Neural cell (in vitro differentiated cells): Measurements from ENCODE around the gene C1QB. TPM values are rescaled to one million over a fixed set of nuclear protein-coding genes. Genes with fewer than 3 reads are reported as not detected.

ENCODE experiments used
- H2AFZ ChIP-seq: fragments of 200-600, 300-800 bp; sonication (generic), shearing (Covaris generic); 2 replicates; pipeline ENCODE4 v1.6.0; 2014; ENCODE audit warnings: low read depth, mild to moderate bottlenecking, antibody characterized with exemption, low read length, moderate library complexity
- H3F3A ChIP-seq: fragments of 200-600 bp; shearing (Covaris generic); 2 replicates; pipeline ENCODE4 v1.6.1; 2016; ENCODE audit warnings: mild to moderate bottlenecking, moderate library complexity, mixed read lengths, antibody characterized with exemption, low read length; ENCODE audit not compliant: insufficient read depth, poor library complexity, severe bottlenecking
- H3K27ac ChIP-seq: fragments of 200-600, 300-800 bp; sonication (generic), shearing (Covaris generic); 2 replicates; pipeline ENCODE4 v1.5.1; 2014; ENCODE audit warnings: mild to moderate bottlenecking, low read length, moderate library complexity
- H3K27me3 ChIP-seq: fragments of 300-800, 200-600 bp; sonication (generic), shearing (Covaris generic); 2 replicates; pipeline ENCODE4 v1.6.0; 2014; ENCODE audit warnings: mild to moderate bottlenecking, low read depth, low read length, moderate library complexity; ENCODE audit not compliant: insufficient read depth
- H3K36me3 ChIP-seq: fragments of 300-800, 200-600 bp; sonication (generic), shearing (Covaris generic); 2 replicates; pipeline ENCODE4 v1.5.1; 2014; ENCODE audit warnings: mild to moderate bottlenecking, antibody characterized with exemption, low read length, moderate library complexity; ENCODE audit not compliant: insufficient read depth
- H3K4me2 ChIP-seq: fragments of 300-800, 200-600 bp; sonication (generic), shearing (Covaris generic); 2 replicates; pipeline ENCODE4 v1.6.0; 2014; ENCODE audit warnings: mild to moderate bottlenecking, low read length
- H3K4me3 ChIP-seq: fragments of 300-800, 200-600 bp; sonication (generic), shearing (Covaris generic); 2 replicates; pipeline ENCODE4 v1.5.1; 2014; ENCODE audit warnings: mild to moderate bottlenecking, low read length, moderate library complexity
- H3K79me2 ChIP-seq: fragments of 200-600 bp; shearing (Covaris generic); replicated peaks from 2 replicates; pipeline ENCODE4 v1.6.0; 2014; ENCODE audit warnings: mild to moderate bottlenecking, low read length, moderate library complexity; ENCODE audit not compliant: insufficient read depth
- H3K9ac ChIP-seq: fragments of 300-800, 200-600 bp; sonication (generic), shearing (Covaris generic); 2 replicates; pipeline ENCODE4 v1.6.1; 2016; ENCODE audit warnings: mild to moderate bottlenecking, low read length, mixed read lengths
- H3K9me2 ChIP-seq: fragments of 200-600 bp; shearing (Covaris generic); 2 replicates; pipeline ENCODE4 v1.6.1; 2016; ENCODE audit warnings: mild to moderate bottlenecking, low read length, mixed read lengths; ENCODE audit not compliant: insufficient read depth
- H3K9me3 ChIP-seq: fragments of 200-600, 300-800 bp; sonication (generic), shearing (Covaris generic); 2 replicates; pipeline ENCODE4 v1.6.1; 2016; ENCODE audit warnings: mild to moderate bottlenecking, mixed run types, low read length, moderate library complexity, mixed read lengths
- H4K20me1 ChIP-seq: fragments of 200-600 bp; shearing (Covaris generic); 2 replicates; pipeline ENCODE4 v1.6.1; 2016; ENCODE audit warnings: mild to moderate bottlenecking, mixed run types; ENCODE audit not compliant: insufficient read depth
- CTCF ChIP-seq: fragments of 450-650 bp; IDR thresholded peaks from 2 replicates; pipeline ENCODE4 v1.5.1; 2014; ENCODE audit warnings: antibody characterized with exemption, mild to moderate bottlenecking, moderate library complexity; ENCODE audit not compliant: poor library complexity, severe bottlenecking
- EP300 ChIP-seq: fragments of 450-650 bp; conservative IDR thresholded peaks from 2 replicates; pipeline ENCODE4 v1.6.1; 2014; ENCODE audit warnings: antibody characterized with exemption, mild to moderate bottlenecking, moderate library complexity; ENCODE audit not compliant: poor library complexity, severe bottlenecking
- EZH2 ChIP-seq: fragments of 200-600, 300-800 bp; shearing (Covaris generic), sonication (generic); IDR thresholded peaks from 2 replicates; pipeline ENCODE4 v1.6.1; 2014; ENCODE audit warnings: antibody characterized with exemption, low read length, borderline replicate concordance, mild to moderate bottlenecking; ENCODE audit not compliant: insufficient read depth, poor library complexity, severe bottlenecking
- MXI1 ChIP-seq: fragments of 450-650 bp; conservative IDR thresholded peaks from 2 replicates; pipeline ENCODE4 v1.6.1; 2014; ENCODE audit warnings: antibody characterized with exemption, mild to moderate bottlenecking; ENCODE audit not compliant: poor library complexity, severe bottlenecking
- POLR2AphosphoS5 ChIP-seq: IDR thresholded peaks from 2 replicates; pipeline ENCODE4 v1.6.1; 2012
- RAD21 ChIP-seq: fragments of 450-650 bp; conservative IDR thresholded peaks from 2 replicates; pipeline ENCODE4 v1.6.1; 2014; ENCODE audit warnings: antibody characterized with exemption, mild to moderate bottlenecking, moderate library complexity
- REST ChIP-seq: IDR thresholded peaks from 2 replicates; pipeline ENCODE4 v1.6.1; 2012; ENCODE audit warnings: borderline replicate concordance
- SMC3 ChIP-seq: fragments of 450-650 bp; conservative IDR thresholded peaks from 2 replicates; pipeline ENCODE4 v1.6.1; 2014; ENCODE audit warnings: antibody characterized with exemption, mild to moderate bottlenecking, moderate library complexity; ENCODE audit not compliant: poor library complexity
- TAF1 ChIP-seq: IDR thresholded peaks from 2 replicates; pipeline ENCODE4 v1.6.1; 2012; ENCODE audit warnings: low read depth
- polyA plus RNA-seq: library from polyadenylated mRNA; depleted of rRNA; stranded (reverse); fragments of >200 nt; gene quantifications from 2 replicates; pipeline ENCODE4 v1.2.3, GENCODE V29; 2014

The C1QB gene
- polyA plus RNA-seq, 1 donor from 2014 or later = not detected

DNA sequence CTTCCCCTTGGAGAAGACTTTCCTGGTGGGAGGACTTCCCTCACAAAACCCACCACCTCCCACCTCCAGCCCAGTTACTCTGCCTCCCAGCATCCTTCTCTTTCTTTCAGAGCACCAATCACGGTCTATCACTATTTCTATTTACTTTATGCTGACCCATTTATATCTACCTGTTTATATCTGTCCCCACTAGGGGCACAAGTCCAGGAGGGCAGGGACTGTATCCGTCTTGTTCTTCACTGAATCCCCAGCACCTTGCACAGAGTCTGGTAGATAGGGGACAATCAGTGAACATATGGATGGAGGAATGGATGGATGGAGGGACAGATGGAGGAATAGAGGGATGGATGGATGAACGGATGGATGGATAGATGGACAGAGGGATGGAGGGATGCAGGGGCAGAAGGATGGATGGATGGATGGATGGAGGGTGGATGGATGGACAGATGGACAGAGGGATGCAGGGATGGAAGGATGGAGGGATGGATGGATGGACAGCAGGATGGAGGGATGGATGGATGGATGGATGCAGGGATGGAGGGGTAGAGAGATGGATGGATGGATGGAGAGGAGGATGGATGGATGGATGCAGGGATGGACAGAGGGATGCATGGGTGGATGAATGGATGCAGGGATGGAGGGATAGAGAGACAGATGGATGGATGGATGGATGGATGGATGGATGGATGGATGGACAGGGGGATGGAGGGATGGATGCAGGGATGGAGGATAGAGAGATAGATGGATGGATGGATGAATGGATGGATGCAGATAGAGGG lies 5.5 kb downstream of the C1QB start:
- H3K9me2 ChIP-seq = no peaks in the 10 kb centered on the region
- no peaks in the 10 kb centered on the region for H3F3A ChIP-seq
- no peak overlapping the region for H3K9ac ChIP-seq
- H3K27me3 ChIP-seq = no peaks in the 10 kb centered on the region
- H3K79me2 ChIP-seq = no peaks in the 10 kb centered on the region
- H3K36me3 ChIP-seq = no peaks in the 10 kb centered on the region
- H2AFZ ChIP-seq = no peak overlapping the region
- no peak overlapping the region for H3K27ac ChIP-seq
- no peak overlapping the region for H3K4me3 ChIP-seq
- H4K20me1 ChIP-seq = no peaks in the 10 kb centered on the region
- TF ChIP-seq POLR2AphosphoS5 (no peak), REST (no peak)
- H3K4me2 ChIP-seq = no peak overlapping the region
- no peaks in the 10 kb centered on the region for H3K9me3 ChIP-seq

- Histone ChIP-seq H3K27ac (no peak overlapping the region), H3F3A (no peaks in the 10 kb centered on the region), H4K20me1 (no peaks in the 10 kb centered on the region), H3K9me2 (no peaks in the 10 kb centered on the region), H3K4me2 (no peak overlapping the region), H3K79me2 (no peaks in the 10 kb centered on the region), H2AFZ (no peak overlapping the region), H3K9me3 (no peaks in the 10 kb centered on the region), H3K27me3 (no peaks in the 10 kb centered on the region), H3K9ac (no peak overlapping the region), H3K4me3 (no peak overlapping the region), H3K36me3 (no peaks in the 10 kb centered on the region)
- TF ChIP-seq REST (no peak), CTCF (no peak), SMC3 (no peak), POLR2AphosphoS5 (no peak), TAF1 (no peak), MXI1 (no peak), EZH2 (no peak), RAD21 (no peak), EP300 (no peak)
Measured at GRCh38 chr1:22660716-22661241, 7.7 kb downstream of the C1QB start.
